Body of pancreas (tissue), 4 donors: ENCODE data around the gene TCF7. TPM values are rescaled to one million over a fixed set of nuclear protein-coding genes. Genes with fewer than 3 reads are reported as not detected.

Experiments
- ATAC-seq: fragments of 150-250 bp; one replicate; pipeline ENCODE4 v1.9.1; 2016
- DNase-seq, 4 donors: peaks; one replicate each; pipeline ENCODE4 v3.0.0-alpha.2; 2019
- H3K27ac ChIP-seq, 4 donors: fragments of 200-600 bp; sonication (generic); 1 replicate in 3 of 4; 2 replicates in 1 of 4; pipeline versions ENCODE4 v1.5.1 to v1.6.1; 2016 to 2019; ENCODE audit warnings: mild to moderate bottlenecking in 1 of 4, mixed read lengths in 1 of 4, moderate library complexity in 1 of 4
- H3K27me3 ChIP-seq, 2 donors: fragments of 200-600 bp; sonication (generic); one replicate each; pipeline ENCODE4 v1.6.0; 2016; ENCODE audit warnings: mild to moderate bottlenecking in 1 of 2
- H3K36me3 ChIP-seq, 2 donors: fragments of 200-600 bp; sonication (generic); replicated peaks in 1 of 2; 2 replicates each; pipeline ENCODE4 v1.5.1; 2016; ENCODE audit warnings: low read depth in 2 of 2; ENCODE audit not compliant: insufficient read depth in 1 of 2
- H3K4me1 ChIP-seq: fragments of 200-600 bp; sonication (generic); one replicate; pipeline ENCODE4 v1.6.0; 2016
- H3K4me3 ChIP-seq, 2 donors: fragments of 200-600 bp; sonication (generic); 1 replicate in 1 of 2; 2 replicates in 1 of 2; pipeline ENCODE4 v1.5.1; 2016 to 2019
- H3K9me3 ChIP-seq, 3 donors: fragments of 200-600 bp; sonication (generic); 1 replicate in 2 of 3; 2 replicates in 1 of 3; pipeline ENCODE4 v1.5.1; 2016
- POLR2A ChIP-seq, 3 donors: fragments of 450-650 bp; IDR thresholded peaks; one replicate each; pipeline ENCODE4 v1.6.1; 2016; ENCODE audit warnings: antibody characterized with exemption in 3 of 3, mild to moderate bottlenecking in 2 of 3
- WGBS, 2 donors: methylation state at CpG; one replicate each; pipeline ENCODE4 v1.1.5; 2017; 5-methylcytosine and 5-hydroxymethylcytosine counted together
- intact Hi-C: fragments of 100-400 bp; cut with DNase I; formaldehyde crosslinking; loops from one replicate; pipeline ENCODE4 v1.15.1; 2023
- total RNA-seq, 2 donors: library from RNA; depleted of rRNA; stranded (reverse); fragments of >200 nt; gene quantifications; one replicate each; pipeline ENCODE4 v1.1.0, GENCODE V29; 2016
- TF ChIP-seq, protein P1 (sequence below), 7 experiments: fragments of 450-650 bp in 4 of 7; fragments of 200-600 bp in 3 of 7; sonication (generic) in 3 of 7; IDR thresholded peaks; one replicate each; pipeline ENCODE4 v1.5.1; 2016 to 2019; ENCODE audit warnings: antibody characterized with exemption in 7 of 7

TCF7 gene
- total RNA-seq, 2 donors from 2014 or later: 6.3 to 9.1 TPM

- H3K36me3 ChIP-seq: no peaks in the 10 kb centered on the region
- ATAC-seq (no peak), DNase-seq (no peak)
- 90% methylated on average over 3 of the region's 3 CpGs for WGBS, 2 donors
- H3K27ac ChIP-seq: peak overlapping the region in 1 of 4 donors; percentile 4
- H3K9me3 ChIP-seq: no peaks in the 10 kb centered on the region
- TF ChIP-seq POLR2A (IDR thresholded peaks at IDR 0.05): no peak
- TF ChIP-seq, protein P1, sequence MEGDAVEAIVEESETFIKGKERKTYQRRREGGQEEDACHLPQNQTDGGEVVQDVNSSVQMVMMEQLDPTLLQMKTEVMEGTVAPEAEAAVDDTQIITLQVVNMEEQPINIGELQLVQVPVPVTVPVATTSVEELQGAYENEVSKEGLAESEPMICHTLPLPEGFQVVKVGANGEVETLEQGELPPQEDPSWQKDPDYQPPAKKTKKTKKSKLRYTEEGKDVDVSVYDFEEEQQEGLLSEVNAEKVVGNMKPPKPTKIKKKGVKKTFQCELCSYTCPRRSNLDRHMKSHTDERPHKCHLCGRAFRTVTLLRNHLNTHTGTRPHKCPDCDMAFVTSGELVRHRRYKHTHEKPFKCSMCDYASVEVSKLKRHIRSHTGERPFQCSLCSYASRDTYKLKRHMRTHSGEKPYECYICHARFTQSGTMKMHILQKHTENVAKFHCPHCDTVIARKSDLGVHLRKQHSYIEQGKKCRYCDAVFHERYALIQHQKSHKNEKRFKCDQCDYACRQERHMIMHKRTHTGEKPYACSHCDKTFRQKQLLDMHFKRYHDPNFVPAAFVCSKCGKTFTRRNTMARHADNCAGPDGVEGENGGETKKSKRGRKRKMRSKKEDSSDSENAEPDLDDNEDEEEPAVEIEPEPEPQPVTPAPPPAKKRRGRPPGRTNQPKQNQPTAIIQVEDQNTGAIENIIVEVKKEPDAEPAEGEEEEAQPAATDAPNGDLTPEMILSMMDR (IDR thresholded peaks at IDR 0.05): no peak
- H3K4me1 ChIP-seq: peaks cover 7% of the 10 kb centered on the region
- H3K27me3 ChIP-seq: no peaks in the 10 kb centered on the region
- H3K4me3 ChIP-seq: no peak overlapping the region
- intact Hi-C loops: no loop called here
Observed at GRCh38 chr5:134095293-134095692, 19.2 kb upstream of the TCF7 start.

GRCh38 chr5:134095887-134096589 lies 18.4 kb upstream of the TCF7 start:
- intact Hi-C loops: no loop called here
- Histone ChIP-seq H3K36me3 (no peaks in the 10 kb centered on the region), H3K27ac (no peak overlapping the region), H3K9me3 (no peaks in the 10 kb centered on the region), H3K4me1 (peaks cover 7% of the 10 kb centered on the region), H3K27me3 (no peaks in the 10 kb centered on the region), H3K4me3 (no peak overlapping the region)
- TF ChIP-seq, protein P1 (IDR thresholded peaks at IDR 0.05): no peak
- no peak for TF ChIP-seq POLR2A (IDR thresholded peaks at IDR 0.05)
- WGBS, 2 donors: 82 to 85% methylated on average over 12 to 14 of the region's 15 CpGs
- ATAC-seq: no peak
- DNase-seq: no peak

GRCh38 chr5:134097211-134097749 lies 17.2 kb upstream of the TCF7 start:
- no peak for DNase-seq
- no peak for ATAC-seq
- Histone ChIP-seq H3K4me3 (no peak overlapping the region), H3K27ac (no peak overlapping the region), H3K36me3 (no peaks in the 10 kb centered on the region), H3K27me3 (no peaks in the 10 kb centered on the region), H3K4me1 (peaks cover 7% of the 10 kb centered on the region), H3K9me3 (no peaks in the 10 kb centered on the region)
- intact Hi-C loops: no loop called here
- WGBS, 2 donors: 85% methylated on average over 7 of the region's 7 CpGs
- TF ChIP-seq POLR2A (IDR thresholded peaks at IDR 0.05): no peak
- TF ChIP-seq, protein P1 (IDR thresholded peaks at IDR 0.05): no peak

GRCh38 chr5:134098690-134099089 lies 15.8 kb upstream of the TCF7 start:
- TF ChIP-seq, protein P1 (IDR thresholded peaks at IDR 0.05): no peak
- TF ChIP-seq POLR2A (IDR thresholded peaks at IDR 0.05): no peak
- DNase-seq (peak in 1 of 4 donors; percentile 35), ATAC-seq (no peak)
- H3K36me3 ChIP-seq: no peaks in the 10 kb centered on the region
- 81 to 82% methylated on average over 4 to 5 of the region's 5 CpGs for WGBS, 2 donors
- peaks cover 7% of the 10 kb centered on the region for H3K4me1 ChIP-seq
- no peak overlapping the region for H3K4me3 ChIP-seq
- H3K27me3 ChIP-seq: no peaks in the 10 kb centered on the region
- H3K9me3 ChIP-seq: no peaks in the 10 kb centered on the region
- intact Hi-C loops: no loop called here
- H3K27ac ChIP-seq: no peak overlapping the region
